NCI-H524 treated with DMSO at 0.1 percent for 48 hours (cell line): ENCODE data around the gene NQO1.
"Not testable (repeated sequence)": the region's sequence is repeated elsewhere in the genome, so short reads cannot be mapped to it uniquely, and the experiment has no call there.

Source experiments
- DNase-seq: peaks from one replicate; lab custom pipeline; 2025; lab: John Stamatoyannopoulos, UW

The NQO1 gene

DNA sequence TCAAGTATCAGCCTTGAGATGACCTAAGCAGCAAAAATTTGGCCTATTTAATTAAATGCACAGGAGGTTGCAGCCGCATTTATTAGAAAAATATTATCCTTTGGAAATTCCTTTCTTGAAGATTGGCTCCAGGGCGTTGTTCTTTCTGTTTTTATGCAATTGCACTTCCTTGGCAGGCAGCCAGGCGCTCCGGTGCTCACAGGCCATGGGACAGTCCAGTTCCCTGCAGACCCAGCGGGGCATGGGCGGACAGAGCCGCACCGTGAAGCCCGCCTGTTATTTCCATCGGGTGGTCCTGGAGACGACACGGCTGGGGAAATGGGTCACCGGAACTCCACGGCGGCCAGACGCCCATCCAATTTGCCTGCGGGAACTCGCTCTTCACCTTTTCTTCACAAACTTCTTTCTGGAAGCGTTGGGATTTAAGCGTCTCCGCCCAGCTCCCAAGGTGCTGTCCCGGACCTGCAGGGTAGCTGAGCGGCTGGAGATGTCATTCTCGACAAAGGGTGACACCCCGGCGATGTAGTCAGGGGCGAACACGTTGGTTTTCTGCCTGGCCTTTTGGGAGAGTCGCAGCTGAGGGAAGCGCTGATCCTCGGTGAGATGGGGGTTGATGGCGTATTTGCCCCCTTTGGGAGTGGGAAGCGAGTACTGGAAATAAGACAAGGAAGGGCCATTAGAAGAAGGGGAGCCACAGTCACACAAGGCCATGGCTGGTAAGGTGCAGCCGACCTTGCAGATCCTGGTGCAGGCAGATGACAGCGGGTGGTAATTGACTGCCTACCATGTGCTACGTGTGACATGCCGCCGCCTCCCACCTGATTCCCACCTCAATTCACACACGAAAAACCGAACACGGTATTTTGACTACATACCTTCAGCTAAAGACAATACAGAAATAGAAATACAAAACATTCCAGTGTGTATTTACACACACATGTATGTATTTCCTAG lies 15.9 kb upstream of the NQO1 start:
- no peak for DNase-seq

DNA sequence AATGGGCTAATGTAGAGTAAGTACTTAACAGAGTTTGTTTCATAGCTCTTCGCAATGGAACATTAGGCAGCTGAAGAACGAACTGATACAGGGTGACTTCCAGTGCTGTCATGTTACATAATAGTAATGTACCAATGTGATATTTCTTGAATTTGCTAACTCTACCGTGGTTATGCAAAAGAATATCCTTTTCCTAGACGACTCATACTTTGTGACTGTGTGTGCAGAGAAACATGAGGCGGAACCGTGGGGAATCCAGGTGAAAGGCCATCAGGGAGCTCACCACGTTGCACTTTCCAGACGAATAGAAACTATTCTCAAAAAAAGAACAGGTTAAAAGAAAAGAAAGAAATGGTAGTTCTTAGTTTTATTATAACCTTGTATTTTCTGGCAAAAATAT lies 15.2 kb upstream of the NQO1 start:
- no peak for DNase-seq

DNA sequence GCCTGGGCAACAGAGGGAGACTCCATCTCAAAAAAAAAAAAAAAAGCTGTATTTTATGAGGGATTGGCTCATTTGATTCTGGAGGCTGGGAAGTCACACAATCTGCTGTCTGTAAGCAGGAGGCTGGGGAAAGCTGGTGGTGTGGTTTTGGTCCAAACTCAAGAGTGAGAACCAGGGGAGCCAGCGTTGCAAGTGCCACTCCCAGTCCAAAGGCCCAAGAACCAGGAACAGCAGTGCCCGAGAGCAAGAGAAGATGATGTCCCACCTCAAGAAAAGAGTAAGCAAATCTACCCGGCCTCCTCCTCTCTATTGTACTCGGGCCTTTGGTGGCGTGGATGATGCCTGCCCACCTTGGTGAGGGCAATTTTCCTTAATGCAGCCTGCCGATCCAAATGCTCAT lies 5.7 kb upstream of the NQO1 start:
- DNase-seq, result no peak

DNA sequence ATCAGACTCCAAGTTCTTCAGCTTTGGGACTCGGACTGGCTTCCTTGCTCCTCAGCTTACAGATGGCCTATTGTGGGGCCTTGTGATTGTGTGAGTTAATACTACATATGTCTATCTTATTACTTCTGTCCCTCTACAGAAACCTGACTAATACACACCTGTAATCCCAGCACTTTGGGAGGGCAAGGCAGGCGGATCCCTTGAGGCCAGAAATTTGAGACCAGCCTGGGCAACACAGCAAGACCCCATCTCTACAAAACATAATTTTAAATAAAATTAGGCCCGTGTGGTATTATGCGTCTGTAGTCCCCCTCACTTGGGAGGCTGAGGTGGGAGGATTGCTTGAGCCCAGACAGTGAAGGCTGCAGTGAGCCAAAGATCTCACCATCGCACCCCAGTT lies 4.9 kb upstream of the NQO1 start:
- DNase-seq, result not testable (repeated sequence)

DNA sequence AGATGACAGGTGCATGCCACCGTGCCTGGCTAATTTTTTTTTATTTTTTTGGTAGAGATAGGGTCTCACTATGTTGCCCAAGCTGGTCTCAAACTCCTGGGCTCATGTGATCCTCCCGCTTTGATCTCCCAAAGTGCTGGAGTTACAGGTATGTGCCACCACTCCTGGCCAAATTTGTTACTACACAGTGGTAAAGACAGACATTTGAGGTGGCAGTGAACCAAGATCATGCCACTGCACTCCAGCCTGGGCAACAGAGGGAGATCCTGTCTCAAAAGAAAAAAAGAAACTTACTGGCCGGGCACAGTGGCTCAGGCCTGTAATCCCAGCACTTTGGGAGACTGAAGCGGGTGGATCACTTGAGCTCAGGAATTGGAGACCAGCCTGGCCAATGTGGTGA lies 2.7 kb upstream of the NQO1 start:
- not testable (repeated sequence) for DNase-seq

DNA sequence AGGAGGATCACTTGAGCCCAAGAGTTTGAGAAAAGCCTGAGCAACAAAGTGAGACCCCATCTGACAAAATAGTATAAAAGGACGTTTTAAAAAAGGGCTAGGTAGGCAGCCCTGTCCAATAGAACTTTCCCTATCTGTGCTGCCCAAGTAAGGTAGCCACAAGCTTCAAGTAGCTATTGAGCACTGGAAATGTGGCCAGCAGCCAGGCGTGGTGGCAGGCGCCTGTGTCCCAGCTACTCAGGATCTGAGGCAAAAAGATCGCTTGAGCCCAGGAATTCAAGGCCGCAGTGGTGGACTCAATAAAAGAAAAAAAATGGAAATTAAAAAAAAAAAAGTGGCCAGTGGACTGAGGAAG lies 1.5 kb upstream of the NQO1 start:
- no peak for DNase-seq

DNA sequence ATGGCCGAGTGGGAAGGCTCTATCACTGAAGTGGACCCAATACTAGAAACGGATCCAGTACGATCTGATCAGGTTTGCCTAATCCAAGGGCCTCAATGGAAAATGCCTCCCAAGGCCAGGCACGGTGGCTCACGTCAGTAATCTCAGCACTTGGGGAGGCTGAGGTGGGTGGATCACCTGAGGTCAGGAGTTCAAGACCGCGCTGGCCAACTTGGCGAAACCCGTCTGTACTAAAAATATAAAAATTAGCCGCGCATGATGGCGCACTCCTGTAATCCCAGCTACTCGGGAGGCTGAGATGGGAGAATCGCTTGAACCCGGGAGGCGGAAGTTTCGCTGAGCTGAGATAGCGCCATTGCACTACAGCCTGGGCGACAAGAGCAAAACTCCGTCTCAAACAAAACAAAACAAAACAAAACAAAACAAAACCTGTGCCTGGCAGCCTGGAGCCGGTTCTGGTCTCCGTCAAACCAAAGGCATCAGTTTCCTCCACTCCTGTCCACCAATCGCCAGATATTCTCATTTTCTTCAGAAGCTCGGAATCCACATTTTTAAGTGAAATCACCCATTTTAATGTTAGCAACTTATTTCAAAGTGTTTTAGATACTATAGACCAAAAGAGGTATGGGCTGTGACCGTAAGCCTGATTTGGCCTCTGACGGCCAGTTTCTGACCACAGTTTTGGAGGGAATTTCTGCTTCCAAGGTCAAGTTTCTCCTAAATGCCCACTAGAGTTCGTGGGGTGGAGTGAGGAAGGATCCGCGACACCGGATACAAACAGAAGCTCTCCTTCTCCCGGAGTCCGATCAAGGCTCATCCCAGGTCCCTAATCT lies 664 bp downstream of the NQO1 start:
- no peak for DNase-seq

DNA sequence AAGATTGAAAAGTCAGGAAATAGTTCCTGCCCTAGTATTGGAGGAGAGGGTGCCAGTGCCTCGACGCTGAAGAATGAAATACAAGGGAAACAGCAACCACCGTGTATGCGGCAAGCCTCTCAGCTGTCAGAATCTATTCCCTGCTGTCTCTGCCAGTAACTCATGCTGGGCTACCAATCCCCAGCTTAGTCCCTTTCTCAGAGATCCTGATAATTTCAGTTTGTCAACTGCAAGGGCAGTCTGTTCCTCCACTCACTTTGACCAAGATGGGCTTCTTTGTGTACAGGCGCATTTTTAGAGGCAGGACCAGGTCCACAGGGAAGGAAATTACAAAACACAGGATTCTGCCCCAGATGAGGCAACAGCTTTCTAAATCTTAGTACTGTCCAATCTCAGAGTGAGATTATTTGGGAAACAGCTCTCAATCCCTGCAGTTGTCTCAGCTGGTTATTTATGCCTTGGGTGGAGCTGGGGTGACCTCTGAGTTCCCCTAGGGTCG lies 1.3 kb downstream of the NQO1 start:
- DNase-seq, result no peak

DNA sequence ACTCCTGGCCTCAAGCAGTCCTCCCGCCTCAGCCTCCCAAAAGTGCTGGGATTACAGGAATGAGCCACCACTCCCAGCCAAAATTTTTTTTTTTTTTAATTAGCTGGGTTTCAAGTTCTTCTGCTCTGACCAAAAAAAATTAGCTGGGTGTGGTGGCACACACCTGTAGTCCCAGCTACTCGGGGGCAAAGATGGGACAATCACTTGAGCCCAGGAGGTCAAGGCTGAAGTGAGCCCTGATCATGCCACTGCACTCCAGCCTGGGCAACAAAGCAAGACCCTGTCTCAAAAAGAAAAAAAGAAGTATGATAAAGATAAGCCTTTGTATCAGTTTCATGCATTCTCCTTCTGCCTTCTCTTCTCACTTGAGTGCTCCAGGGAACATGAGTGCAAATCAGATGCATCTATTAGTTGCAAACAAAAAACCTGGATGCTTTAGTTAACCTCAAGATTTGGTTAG lies 1.9 kb downstream of the NQO1 start:
- DNase-seq, result no peak

DNA sequence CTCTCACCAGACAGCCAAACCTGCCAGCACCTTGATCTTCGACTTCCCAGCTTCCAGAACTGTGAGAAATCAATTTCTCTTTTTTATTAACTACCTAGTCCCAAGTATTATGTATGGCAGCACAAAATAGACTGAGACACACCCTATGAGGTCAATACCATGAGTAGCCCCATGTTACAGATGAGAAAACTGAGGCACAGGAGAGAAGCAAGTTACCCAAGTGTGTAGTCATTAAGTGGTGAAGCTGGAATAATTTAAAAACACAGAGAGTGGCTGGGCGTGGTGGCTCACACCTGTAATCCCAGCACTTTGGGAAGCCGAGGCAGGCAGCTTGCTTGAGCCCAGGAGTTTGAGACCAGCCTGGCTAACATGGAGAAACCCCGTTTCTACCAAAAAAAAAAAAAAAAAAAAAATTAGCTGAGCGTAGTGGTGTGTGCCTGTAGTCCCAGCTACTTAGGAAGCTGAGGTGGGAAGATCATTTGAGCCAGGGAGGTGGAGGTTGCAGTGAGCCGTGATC lies 4.9 kb downstream of the NQO1 start:
- no peak for DNase-seq

DNA sequence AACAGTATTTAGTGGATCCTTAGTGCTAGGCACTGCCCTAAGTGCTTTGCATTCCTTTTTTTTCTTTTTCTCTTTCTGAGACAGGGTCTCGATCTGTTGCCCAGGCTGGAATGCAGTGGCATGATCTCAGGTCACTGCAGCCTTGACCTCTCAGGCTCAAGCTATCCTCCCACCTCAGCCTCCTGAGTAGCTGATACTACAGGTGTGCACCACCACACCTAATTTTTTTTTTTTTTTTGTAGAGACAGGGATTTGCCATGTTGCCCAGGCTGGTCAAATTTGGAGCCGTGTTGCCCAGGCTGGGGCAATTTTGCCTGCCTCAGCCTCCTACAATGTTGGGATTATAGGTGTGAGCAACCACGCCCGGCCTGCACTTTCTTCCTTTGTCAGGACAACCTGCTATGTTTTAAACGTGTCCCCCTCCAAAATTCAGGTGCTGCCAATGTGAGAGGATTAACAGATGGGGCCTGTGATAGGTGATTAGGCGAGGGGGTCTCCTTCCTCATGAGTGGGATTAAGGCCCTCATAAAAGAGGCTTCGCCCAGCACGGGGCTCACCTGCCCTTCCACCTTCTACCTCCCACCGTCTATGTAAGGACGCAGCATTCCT lies 5.4 kb downstream of the NQO1 start:
- no peak for DNase-seq

DNA sequence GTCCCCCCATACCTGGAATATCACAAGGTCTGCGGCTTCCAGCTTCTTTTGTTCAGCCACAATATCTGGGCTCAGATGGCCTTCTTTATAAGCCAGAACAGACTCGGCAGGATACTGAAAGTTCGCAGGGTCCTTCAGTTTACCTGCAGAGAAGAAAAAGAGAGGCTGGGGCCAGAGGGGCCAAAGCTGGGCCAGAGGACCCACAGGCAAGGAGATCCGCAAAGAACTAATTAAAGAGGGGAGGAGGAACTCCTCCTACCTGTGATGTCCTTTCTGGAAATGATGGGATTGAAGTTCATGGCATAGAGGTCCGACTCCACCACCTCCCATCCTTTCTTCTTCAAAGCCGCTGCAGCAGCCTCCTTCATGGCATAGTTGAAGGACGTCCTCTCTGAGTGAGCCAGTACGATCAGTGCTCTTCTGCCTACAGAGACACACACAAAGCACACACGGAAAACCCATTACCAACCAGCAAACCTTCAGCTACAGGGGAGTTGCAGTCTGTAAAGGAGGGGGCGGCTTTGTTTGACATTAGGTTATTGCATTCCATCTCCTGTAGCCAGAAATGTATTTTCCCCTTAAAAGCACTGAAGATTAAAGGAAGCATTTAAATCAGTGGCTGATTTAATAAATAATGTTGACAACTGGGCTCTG lies 8.1 kb downstream of the NQO1 start:
- DNase-seq, result no peak

DNA sequence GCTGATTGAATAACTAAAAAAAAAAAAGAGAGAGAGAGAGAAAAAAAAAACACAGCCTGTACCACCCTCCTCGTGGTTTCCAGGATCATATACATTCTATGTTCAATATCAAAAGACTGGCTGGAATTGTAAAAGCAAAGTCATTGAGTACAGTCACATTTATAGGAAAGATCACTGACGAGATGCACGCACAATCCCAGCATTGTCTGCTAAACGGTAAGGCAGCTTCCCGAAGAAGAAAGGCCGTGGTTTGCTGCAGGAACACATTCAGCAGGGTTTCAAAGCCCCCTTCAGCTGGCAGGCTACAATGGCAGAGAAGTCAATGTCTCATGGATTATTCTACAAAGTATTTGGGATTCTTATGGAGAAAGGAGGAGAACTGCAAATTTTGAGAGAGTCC lies 9.3 kb downstream of the NQO1 start:
- DNase-seq, result no peak

DNA sequence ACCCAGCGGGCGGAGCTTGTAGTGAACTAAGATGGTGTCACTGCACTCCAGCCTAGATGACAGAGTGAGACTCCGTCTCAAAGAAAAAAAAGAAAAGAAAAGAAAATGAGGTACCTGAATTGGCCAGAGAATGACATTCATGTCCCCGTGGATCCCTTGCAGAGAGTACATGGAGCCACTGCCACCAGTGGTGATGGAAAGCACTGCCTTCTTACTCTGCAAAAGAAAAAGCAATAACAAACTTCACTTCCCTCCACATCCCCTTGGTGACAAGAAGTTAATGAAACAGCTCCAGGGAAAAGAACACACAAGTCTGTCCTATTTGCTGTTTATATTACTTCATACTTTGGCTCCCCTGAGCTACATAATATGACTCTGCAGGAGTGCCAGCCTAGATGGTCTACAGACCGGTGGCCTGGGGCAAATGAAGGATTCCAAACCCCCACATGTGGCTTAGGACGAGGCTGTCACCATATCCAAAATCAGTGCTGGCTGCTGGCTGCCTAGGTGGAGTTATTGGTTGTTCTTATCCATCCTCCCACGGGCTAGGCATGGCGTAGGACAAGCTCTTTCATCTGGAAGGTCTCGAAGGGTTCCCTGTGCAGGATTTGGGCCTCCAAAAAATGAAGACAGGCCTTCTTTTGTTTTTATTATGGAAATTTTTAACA lies 13.3 kb downstream of the NQO1 start:
- no peak for DNase-seq

DNA sequence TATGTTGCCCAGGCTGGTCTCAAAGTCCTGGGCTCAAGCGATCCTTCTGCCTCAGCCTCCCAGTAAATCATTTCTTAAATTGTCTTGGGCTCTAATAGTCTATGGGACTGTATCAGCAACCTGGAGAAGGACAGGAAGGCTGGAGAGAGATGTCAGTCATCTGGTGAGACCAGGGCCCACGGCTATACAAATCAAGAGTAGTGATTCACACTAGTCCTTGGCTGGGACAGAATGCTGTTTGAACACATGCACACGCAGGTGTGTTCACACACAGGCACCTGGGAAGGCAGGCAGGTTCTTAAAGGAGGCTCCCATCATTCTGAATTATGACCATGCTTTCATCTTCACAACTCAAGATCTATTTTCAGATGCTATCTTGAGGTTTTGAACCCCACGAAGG lies 14.1 kb downstream of the NQO1 start:
- DNase-seq, result no peak

DNA sequence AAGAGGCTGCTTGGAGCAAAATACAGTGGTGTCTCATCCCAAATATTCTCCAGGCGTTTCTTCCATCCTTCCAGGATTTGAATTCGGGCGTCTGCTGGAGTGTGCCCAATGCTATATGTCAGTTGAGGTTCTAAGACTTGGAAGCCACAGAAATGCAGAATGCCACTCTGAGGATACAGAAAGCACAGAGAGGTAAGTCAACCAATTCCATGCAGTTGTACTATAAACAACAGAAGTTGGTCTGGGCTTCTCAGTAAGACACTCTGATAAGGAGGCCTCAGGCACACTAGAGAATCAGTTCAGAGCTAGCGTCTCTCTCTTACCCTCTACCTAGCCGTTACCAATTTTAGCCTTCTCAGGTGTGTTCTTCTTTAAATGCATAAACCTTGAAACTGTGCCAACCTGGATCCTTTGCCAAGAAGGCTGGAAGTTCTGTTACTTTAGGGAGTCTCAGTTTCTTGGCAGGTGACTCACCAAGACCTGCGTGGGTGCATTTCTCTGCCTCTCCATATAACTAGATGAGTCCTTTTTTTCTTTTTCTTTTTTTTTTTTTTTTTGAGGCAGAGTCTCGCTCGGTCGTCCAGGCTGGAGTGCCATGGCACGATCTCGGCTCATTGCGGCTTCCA lies 15.1 kb downstream of the NQO1 start:
- DNase-seq, result no peak

DNA sequence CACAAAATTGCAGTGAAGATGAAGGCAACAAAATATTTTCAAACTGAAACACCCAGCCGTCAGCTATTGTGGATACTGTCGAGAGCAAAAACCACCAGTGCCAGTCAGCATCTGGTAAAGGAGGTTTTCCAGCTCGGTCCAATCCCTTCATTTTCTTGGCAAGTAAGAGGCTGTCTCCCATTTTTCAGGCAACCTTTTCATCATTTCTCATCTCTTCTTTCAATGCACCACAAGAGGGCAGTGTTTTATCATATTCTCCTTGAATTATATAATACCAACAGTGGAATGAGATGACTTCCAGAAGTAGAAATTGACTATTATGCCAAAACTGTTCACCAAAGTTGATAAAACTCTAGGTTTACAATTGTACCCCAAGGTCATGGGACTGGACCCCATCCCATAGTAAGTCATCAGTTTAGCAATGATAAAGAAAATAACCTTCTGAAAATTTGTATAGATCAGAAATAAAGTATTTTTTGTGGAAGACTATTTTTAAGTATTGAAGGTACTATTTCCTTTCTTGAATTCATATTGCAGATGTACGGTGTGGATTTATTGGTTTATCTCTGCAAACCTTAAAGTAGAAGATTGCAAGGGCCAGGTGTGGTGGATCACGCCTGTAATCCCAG lies 16.8 kb downstream of the NQO1 start:
- no peak for DNase-seq

DNA sequence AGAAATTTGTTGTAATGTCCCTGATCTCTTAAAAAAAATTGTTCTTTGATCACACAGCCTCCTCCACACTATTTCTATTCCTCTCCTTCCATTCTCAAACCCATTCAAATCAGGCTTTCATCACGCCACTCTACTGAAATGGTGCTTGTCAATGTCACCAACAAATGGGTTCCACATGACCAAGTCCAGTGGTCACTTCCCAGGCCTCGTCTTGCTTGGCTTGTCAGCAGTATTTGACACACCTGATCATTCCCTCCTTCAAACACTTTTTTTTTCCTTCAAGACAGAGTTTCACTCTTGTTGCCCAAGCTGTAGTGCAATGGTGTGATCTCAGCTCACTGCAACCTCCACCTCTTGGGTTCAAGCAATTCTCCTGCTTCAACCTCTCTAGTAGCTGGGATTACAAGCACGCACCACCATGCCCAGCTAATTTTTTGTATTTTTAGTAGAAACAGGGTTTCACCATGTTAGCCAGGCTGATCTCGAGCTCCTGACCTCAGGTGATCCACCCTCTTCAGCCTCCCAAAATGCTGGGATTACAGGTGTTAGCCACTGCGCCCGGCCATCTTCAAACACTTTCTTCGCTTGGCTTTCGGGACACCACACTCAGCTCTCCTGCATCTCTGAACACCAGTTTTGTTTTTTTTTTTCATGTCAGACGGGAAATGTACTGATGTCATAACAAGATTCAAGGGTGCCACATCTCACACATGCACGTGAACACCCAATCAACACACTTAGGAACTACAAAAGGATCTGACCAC lies 18.3 kb downstream of the NQO1 start:
- no peak for DNase-seq

DNA sequence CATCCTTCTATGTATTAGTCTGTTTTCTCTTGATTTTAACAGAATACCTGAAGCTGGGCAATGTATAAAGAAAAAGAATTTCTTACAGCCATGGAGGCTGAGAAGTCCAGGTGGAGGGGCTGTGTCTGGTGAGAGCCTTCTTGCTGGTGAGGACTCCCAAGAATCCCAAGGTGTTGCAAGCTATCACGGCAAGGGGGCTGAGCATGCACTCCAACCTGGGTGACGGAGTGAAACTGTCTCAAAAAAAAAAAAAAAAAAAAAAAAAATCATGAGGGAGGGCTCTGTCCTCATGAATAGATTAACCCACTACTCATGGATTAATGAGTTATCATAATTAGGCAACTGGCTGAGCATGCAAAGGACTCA lies 19.4 kb downstream of the NQO1 start:
- no peak for DNase-seq
